Measurements from ENCODE around the gene WNT5B. TPM values are rescaled to one million over a fixed set of nuclear protein-coding genes. Genes with fewer than 3 reads are reported as not detected.

The WNT5B gene
- polyA plus RNA-seq, 1 of the 3 experiments (the other 2 are of a cell fraction) = 29.3 TPM

Small RNAs within 50 kb of the gene (small RNA-seq; reads per million reads assigned to genes)
- 0 reads per million in 7 experiments for gene MIR3649

Other genes starting within 250 kb of the WNT5B start
- 11.3 and 12.8 TPM in 2 replicates for gene FBXL14, start 34.6 kb upstream of the WNT5B start, polyA plus RNA-seq (2012; rRNA removed)
- gene ADIPOR2, start 61.8 kb downstream of the WNT5B start, polyA plus RNA-seq (2012; rRNA removed) = 17.1 and 19.5 TPM in 2 replicates
- gene LRTM2, start 191.3 kb downstream of the WNT5B start, polyA plus RNA-seq (2012; rRNA removed) = not detected in 2 replicates

All from SK-N-SH (cell line).